NCI-H526 treated with DMSO at 0.1 percent for 48 hours (cell line): Measurements from ENCODE around the gene OR1L8.

ENCODE experiments used
- DNase-seq: peaks from one replicate; lab custom pipeline; 2025; lab: John Stamatoyannopoulos, UW

The OR1L8 gene

GRCh38 chr9:122518226-122518625 is 65.0 kb downstream of the OR1L8 start:
- DNase-seq: no peak
